Measurements from ENCODE around the gene WEE1.
A peak's percentile ranks its signal among the peaks of the same experiment; 100 is the strongest.
"Not testable (repeated sequence)": the region's sequence is repeated elsewhere in the genome, so short reads cannot be mapped to it uniquely, and the experiment has no call there.

Gene WEE1

GRCh38 chr11:9600644-9601036, 27.2 kb downstream of the WEE1 start:
- DNase-seq, result no peak

GRCh38 chr11:9601037-9601875, 27.8 kb downstream of the WEE1 start:
- no peak for DNase-seq

- DNase-seq, result no peak
Measured at GRCh38 chr11:9601876-9602199, 28.4 kb downstream of the WEE1 start.

GRCh38 chr11:9603214-9603613, 29.7 kb downstream of the WEE1 start:
- not testable (repeated sequence) for DNase-seq

GRCh38 chr11:9604134-9604533, 30.7 kb downstream of the WEE1 start:
- no peak for DNase-seq

GRCh38 chr11:9605742-9606141, 32.3 kb downstream of the WEE1 start:
- DNase-seq, result no peak

- no peak for DNase-seq
Measured at GRCh38 chr11:9606809-9607510, 33.5 kb downstream of the WEE1 start.

- no peak for DNase-seq
Measured at GRCh38 chr11:9607511-9607899, 34.0 kb downstream of the WEE1 start.

- DNase-seq, result no peak
Measured at GRCh38 chr11:9609002-9609759, 35.7 kb downstream of the WEE1 start.

- no peak for DNase-seq
Measured at GRCh38 chr11:9609841-9610240, 36.4 kb downstream of the WEE1 start.

GRCh38 chr11:9613118-9613829, 39.8 kb downstream of the WEE1 start:
- DNase-seq, result peak; percentile 91

- DNase-seq, result peak; percentile 77
Measured at GRCh38 chr11:9613830-9614762, 40.6 kb downstream of the WEE1 start.

- DNase-seq, result no peak
Measured at GRCh38 chr11:9615031-9615451, 41.6 kb downstream of the WEE1 start.

GRCh38 chr11:9616042-9616675, 42.7 kb downstream of the WEE1 start:
- DNase-seq, result no peak

GRCh38 chr11:9616858-9617257, 43.4 kb downstream of the WEE1 start:
- no peak for DNase-seq

- DNase-seq, result no peak
Measured at GRCh38 chr11:9617940-9618339, 44.5 kb downstream of the WEE1 start.

- DNase-seq, result no peak
Measured at GRCh38 chr11:9619004-9619403, 45.5 kb downstream of the WEE1 start.

GRCh38 chr11:9619971-9620370, 46.5 kb downstream of the WEE1 start:
- no peak for DNase-seq

- not testable (repeated sequence) for DNase-seq
Measured at GRCh38 chr11:9622353-9622752, 48.9 kb downstream of the WEE1 start.

GRCh38 chr11:9623053-9623452, 49.6 kb downstream of the WEE1 start:
- DNase-seq, result not testable (repeated sequence)

- DNase-seq, result no peak
Measured at GRCh38 chr11:9624448-9624847, 51.0 kb downstream of the WEE1 start.

Data from NCI-H345 (cell line).